LNCAP (cell line): ENCODE measurements around the gene MUS81.
A peak's percentile ranks its signal among the peaks of the same experiment; 100 is the strongest.

ENCODE experiments used
- TF ChIP-seq, protein P1 (sequence below): fragments of 450-650 bp; IDR thresholded peaks from 2 replicates; pipeline ENCODE4 v1.5.1; 2017; ENCODE audit warnings: mild to moderate bottlenecking

Gene MUS81

DNA sequence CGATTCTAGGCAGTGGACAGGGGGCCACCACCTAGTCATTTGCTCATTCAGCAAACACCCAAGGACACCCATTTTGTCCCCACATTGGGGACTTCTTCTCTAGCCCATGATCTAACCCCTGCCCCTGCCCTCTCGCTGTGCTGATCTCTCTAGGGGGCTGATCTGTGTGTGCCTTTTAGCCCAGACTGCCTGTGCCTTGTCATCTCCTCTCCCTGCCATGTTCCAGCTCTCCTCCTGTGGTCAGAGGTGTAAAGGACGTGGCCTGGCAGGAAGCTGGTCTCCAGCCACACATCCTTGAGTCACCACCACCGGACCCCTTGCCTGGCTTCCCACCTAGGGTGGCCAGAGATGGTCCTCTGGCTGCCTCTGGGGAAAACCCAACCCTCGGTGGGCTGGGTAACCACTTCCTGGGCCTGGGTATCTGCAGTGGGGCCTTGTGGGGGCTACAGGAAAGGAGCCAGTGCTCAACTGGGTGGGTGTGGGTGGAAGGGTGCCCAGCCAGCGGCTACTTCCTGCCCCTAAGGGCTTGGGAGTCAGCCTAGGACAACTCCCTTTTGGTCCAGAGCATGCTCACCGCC is 20.7 kb downstream of the MUS81 start:
- TF ChIP-seq, protein P1, sequence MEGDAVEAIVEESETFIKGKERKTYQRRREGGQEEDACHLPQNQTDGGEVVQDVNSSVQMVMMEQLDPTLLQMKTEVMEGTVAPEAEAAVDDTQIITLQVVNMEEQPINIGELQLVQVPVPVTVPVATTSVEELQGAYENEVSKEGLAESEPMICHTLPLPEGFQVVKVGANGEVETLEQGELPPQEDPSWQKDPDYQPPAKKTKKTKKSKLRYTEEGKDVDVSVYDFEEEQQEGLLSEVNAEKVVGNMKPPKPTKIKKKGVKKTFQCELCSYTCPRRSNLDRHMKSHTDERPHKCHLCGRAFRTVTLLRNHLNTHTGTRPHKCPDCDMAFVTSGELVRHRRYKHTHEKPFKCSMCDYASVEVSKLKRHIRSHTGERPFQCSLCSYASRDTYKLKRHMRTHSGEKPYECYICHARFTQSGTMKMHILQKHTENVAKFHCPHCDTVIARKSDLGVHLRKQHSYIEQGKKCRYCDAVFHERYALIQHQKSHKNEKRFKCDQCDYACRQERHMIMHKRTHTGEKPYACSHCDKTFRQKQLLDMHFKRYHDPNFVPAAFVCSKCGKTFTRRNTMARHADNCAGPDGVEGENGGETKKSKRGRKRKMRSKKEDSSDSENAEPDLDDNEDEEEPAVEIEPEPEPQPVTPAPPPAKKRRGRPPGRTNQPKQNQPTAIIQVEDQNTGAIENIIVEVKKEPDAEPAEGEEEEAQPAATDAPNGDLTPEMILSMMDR, result no peak

DNA sequence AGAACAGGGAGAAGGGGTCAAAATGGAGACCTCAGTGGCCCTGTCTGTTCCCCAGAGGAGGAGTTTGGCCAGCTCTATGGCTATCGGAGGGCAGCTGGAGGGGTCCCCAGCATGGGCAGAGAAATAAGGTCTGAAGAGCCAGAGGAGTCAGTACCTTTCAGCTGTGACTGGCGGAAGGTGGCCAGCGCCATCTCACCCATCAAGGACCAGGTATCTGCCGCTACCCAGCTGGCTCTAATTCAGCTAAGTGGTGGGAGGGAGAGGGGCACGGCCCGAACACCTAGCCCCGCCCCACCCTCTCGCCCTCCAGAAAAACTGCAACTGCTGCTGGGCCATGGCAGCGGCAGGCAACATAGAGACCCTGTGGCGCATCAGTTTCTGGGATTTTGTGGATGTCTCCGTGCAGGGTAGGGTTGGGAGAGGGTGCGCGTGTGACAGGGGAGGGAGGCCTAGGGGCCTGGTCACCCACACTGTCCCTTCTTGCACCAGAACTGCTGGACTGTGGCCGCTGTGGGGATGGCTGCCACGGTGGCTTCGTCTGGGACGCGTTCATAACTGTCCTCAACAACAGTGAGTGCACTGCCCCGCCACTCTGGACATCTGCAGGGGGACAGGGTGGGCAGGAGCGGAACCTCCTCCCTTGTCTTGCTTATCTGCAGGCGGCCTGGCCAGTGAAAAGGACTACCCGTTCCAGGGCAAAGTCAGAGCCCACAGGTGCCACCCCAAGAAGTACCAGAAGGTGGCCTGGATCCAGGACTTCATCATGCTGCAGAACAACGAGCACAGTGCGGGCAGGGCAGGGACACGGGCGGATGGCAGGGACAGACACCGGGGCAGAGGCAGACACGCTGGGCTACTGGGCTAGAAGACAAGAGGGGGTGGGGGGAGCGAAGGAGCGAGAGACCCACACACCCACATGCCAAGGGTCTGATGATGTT is 22.2 kb downstream of the MUS81 start:
- TF ChIP-seq, protein P1, result no peak

DNA sequence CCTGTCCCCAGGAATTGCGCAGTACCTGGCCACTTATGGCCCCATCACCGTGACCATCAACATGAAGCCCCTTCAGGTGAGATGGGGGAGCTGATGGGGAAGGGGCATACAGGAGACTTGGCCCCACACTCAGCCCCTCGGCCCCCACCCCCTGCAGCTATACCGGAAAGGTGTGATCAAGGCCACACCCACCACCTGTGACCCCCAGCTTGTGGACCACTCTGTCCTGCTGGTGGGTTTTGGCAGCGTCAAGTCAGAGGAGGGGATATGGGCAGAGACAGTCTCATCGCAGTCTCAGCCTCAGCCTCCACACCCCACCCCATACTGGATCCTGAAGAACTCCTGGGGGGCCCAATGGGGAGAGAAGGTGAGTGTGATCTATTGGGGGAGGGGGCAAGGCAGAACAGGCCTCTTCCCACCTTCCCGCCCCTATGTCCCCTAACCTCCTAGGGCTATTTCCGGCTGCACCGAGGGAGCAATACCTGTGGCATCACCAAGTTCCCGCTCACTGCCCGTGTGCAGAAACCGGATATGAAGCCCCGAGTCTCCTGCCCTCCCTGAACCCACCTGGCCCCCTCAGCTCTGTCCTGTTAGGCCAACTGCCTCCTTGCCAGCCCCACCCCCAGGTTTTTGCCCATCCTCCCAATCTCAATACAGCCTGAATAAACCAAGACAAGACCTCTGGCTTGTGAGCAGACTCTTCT is 23.0 kb downstream of the MUS81 start:
- TF ChIP-seq, protein P1, result no peak

DNA sequence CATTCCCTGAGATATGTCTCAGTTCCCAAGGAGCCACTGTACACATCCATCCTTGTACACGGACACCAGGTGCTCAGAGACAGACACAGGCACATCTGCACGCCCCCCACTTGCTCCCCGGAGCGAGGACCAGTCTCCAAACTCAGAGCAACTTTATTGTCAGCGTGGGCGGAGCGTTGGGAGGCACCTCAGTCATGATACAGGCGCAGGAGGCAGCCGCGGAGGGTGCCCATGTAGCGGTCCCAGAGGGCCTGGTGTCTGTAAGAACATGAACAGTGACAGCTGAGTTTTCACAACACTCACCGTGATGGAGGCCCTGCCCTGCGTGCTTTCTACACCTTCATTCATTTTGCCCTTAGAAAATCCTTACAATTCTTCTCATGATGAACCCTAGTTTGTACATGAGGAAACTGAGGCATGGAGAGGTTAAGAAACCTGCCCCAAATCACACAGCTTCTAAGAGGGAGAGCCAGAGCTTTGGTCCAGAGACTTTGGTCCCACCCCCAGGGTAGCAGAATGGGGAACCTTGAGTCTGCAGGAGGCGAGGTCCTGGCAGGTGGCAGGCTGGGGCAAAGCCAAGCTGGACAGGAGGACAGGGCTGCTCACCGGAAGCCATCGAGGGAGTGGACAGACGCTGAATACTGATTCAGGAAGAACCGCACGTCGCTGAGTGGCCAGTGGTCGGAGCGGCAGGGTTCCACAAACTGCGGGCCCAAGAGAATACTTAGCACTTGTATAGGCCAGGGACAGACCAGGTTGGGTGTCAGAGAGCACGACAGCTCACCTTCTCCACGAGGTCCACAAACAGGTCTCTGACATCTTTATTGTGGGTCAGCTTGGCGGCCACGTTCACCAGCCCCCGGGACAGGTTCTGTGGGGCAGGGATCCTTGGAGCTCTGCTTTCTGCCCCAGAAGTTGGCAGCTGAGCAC is 23.8 kb downstream of the MUS81 start:
- TF ChIP-seq, protein P1, result no peak

DNA sequence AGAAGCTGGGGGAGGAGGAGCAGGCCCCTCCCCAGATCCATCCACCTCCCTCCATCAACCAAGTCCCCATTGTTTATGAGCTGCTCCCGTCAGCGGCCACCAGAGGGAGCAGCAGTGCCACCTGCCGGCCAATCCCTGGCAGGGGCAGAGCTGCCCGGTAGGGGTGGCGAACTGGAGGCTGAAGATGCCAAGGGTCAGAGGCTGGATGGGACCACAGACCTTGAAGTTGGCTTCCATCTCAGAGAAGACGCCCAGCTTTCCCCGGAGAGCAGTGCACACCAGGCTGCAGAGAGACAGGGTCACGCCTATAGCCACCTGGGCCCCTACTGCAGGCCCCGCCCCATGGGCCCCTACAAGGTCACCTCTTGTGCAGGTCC is 24.5 kb downstream of the MUS81 start:
- TF ChIP-seq, protein P1, result peak; percentile 100

DNA sequence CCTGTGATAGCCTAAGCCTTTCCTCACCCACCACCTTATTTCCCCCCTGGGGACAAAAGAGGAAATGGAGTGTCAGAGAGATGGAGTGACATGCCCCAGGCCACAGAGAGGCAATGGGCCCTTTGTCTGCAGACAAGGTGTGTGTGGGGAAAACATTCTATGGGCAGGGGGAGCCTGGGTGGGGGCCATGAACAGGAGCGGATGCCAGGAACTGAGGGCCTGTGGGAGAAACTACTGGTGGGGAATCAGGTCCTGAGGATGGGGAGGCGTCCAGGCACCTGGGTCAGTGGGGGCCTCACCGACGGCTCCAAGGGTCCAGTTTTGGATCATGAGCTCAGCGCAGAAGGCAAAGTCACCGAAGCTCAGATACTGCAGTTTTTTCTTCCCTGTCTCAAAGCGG is 25.0 kb downstream of the MUS81 start:
- TF ChIP-seq, protein P1, result no peak
